Muscle of leg (tissue), 11 donors: ENCODE data around the gene MYH10. TPM values are rescaled to one million over a fixed set of nuclear protein-coding genes. Genes with fewer than 3 reads are reported as not detected.

Experiments
- DNase-seq: peaks from one replicate; pipeline ENCODE4 v3.0.0; 2013
- H3K27ac ChIP-seq: one replicate; pipeline ENCODE4 v1.5.1; 2013; ENCODE audit warnings: mild to moderate bottlenecking, low read length, control low read depth
- H3K27me3 ChIP-seq: one replicate; pipeline ENCODE4 v1.6.1; 2013; ENCODE audit warnings: low read length; ENCODE audit not compliant: control insufficient read depth, insufficient read depth
- H3K36me3 ChIP-seq: one replicate; pipeline ENCODE4 v1.6.1; 2013; ENCODE audit warnings: low read length; ENCODE audit not compliant: control insufficient read depth, insufficient read depth
- H3K4me1 ChIP-seq: one replicate; pipeline ENCODE4 v1.6.1; 2013; ENCODE audit warnings: low read length; ENCODE audit not compliant: control insufficient read depth, insufficient read depth
- H3K4me3 ChIP-seq: one replicate; pipeline ENCODE4 v1.5.1; 2013; ENCODE audit warnings: low read length, control low read depth
- H3K9me3 ChIP-seq: replicated peaks from 2 replicates; pipeline ENCODE4 v1.6.1; 2013; ENCODE audit warnings: low read depth, low read length; ENCODE audit not compliant: control insufficient read depth
- WGBS: methylation state at CpG from one replicate; pipeline ENCODE4 v1.1.5; 2013; ENCODE audit warnings: missing lambda C conversion rate; ENCODE audit not compliant: insufficient coverage; 5-methylcytosine and 5-hydroxymethylcytosine counted together
- polyA plus RNA-seq, 8 donors: library from polyadenylated mRNA; unstranded; fragments of 120-200 nt; gene quantifications; one replicate each; pipeline versions ENCODE4 v1.2.1 to v1.2.3, GENCODE V29; 2013; ENCODE audit warnings: inconsistent platforms in 1 of 8, low replicate concordance in 1 of 8; ENCODE audit not compliant: insufficient read length in 8 of 8, insufficient read depth in 1 of 8
- total RNA-seq: library from RNA; stranded (reverse); fragments of 120-200 nt; gene quantifications from one replicate; pipeline ENCODE4 v1.2.4, GENCODE V29; 2013

MYH10 gene
- total and polyA plus RNA-seq, 9 donors = 44.2 to 92.6 (median 72.6) TPM

- WGBS = 83% methylated on average over 3 of the region's 7 CpGs
- Histone ChIP-seq H3K36me3 (no peaks in the 10 kb centered on the region), H3K4me1 (no peaks in the 10 kb centered on the region), H3K27me3 (no peaks in the 10 kb centered on the region), H3K27ac (no peak overlapping the region), H3K9me3 (no peaks in the 10 kb centered on the region), H3K4me3 (no peak overlapping the region)
- DNase-seq = no peak
Observed at GRCh38 chr17:8430966-8431365, 199.6 kb downstream of the MYH10 start.

DNA sequence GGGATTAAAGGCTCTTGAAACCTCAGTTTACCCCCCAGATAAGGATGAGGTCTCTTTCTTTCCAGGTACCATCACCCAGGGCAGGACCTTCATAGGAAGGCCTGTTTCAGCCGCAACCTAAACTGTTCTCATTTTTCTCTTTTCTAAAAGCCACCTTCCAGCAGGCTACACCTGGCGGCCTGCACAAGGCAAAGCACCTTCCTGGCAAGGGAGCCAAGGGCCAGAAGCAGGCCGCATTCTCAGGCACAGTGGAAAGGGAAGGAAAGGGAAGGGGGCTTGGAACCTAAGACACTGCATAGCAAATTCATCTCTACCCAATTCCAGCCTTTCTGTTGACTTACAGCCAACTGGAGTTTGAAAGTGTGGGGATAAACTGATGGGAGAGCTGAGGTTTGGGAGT, 203.7 kb downstream of the MYH10 start:
- Histone ChIP-seq H3K27me3 (no peaks in the 10 kb centered on the region), H3K4me1 (no peaks in the 10 kb centered on the region), H3K36me3 (no peaks in the 10 kb centered on the region), H3K4me3 (no peak overlapping the region), H3K9me3 (no peaks in the 10 kb centered on the region), H3K27ac (no peak overlapping the region)
- no peak for DNase-seq
- WGBS = no CpG with 5 or more reads among the region's 3 CpGs

- H3K27me3 ChIP-seq = peaks cover 2% of the 10 kb centered on the region
- WGBS = 53% methylated on average over 3 of the region's 6 CpGs
Observed at GRCh38 chr17:8426094-8426720, 204.3 kb downstream of the MYH10 start.

More at GRCh38 chr17:8426094-8426720, 204.3 kb downstream of the MYH10 start:
- no peak for DNase-seq
- Histone ChIP-seq H3K4me1 (no peaks in the 10 kb centered on the region), H3K9me3 (no peaks in the 10 kb centered on the region), H3K27ac (no peak overlapping the region), H3K36me3 (no peaks in the 10 kb centered on the region), H3K4me3 (no peak overlapping the region)

Other genes with a start within 250 kb of the MYH10 start
- gene RPL26, start 247.5 kb downstream of the MYH10 start, total RNA-seq = 7,287 TPM
- 1,000 to 10,000 TPM; 2,833 to 4,183 (median 3,234) TPM for gene RPL26, start 247.5 kb downstream of the MYH10 start, polyA plus RNA-seq
- gene RNF222, start 232.9 kb downstream of the MYH10 start, total RNA-seq = not detected
- under 1 TPM in 5 of 8 donors, not detected in 3; 0.06 to 0.16 (median 0.08) TPM for gene RNF222, start 232.9 kb downstream of the MYH10 start, polyA plus RNA-seq
- gene NDEL1, start 194.8 kb downstream of the MYH10 start, total RNA-seq = 31.2 TPM
- gene NDEL1, start 194.8 kb downstream of the MYH10 start, polyA plus RNA-seq = 10 to 100 TPM; 40.2 to 52.6 (median 45.6) TPM
- not detected for gene CCDC42, start 114.1 kb upstream of the MYH10 start, total RNA-seq
- gene CCDC42, start 114.1 kb upstream of the MYH10 start, polyA plus RNA-seq = under 1 TPM in 1 of 8 donors, not detected in 7; 0.20 TPM
- not detected for gene SPDYE4, start 127.8 kb upstream of the MYH10 start, total RNA-seq
- gene SPDYE4, start 127.8 kb upstream of the MYH10 start, polyA plus RNA-seq = under 1 TPM in 1 of 8 donors, not detected in 7; 0.49 TPM
- gene MFSD6L, start 168.6 kb upstream of the MYH10 start, total RNA-seq = 0.27 TPM
- 1 to 10 TPM in 1 of 8 donors, under 1 TPM in 7; 0.23 to 1.1 (median 0.36) TPM for gene MFSD6L, start 168.6 kb upstream of the MYH10 start, polyA plus RNA-seq
- 1.5 TPM for gene PIK3R6, start 236.9 kb upstream of the MYH10 start, total RNA-seq
- 1 to 10 TPM; 3.3 to 6.5 (median 5.0) TPM for gene PIK3R6, start 236.9 kb upstream of the MYH10 start, polyA plus RNA-seq